Posterior cingulate gyrus (tissue), 11 donors: ENCODE measurements around the gene MB.

Experiments
- DNase-seq, 10 donors: peaks; one replicate each; pipeline versions ENCODE4 v3.0.0 to v3.0.0-alpha.2; 2020 to 2021; ENCODE audit warnings: mixed read lengths in 3 of 10
- intact Hi-C: fragments of 100-400 bp; cut with DNase I; formaldehyde crosslinking; loops from one replicate; pipeline ENCODE4 v1.15.1; 2023

Gene MB

GRCh38 chr22:35638410-35638809 is 21.3 kb upstream of the MB start:
- DNase-seq: peak in 5 of 10 donors; percentile 16 to 89 (median 50)
- intact Hi-C loops: no loop called here

GRCh38 chr22:35638001-35638400 is 20.9 kb upstream of the MB start:
- intact Hi-C loops: no loop called here
- DNase-seq: no peak

- intact Hi-C loops: no loop called here
- no peak for DNase-seq
Observed at GRCh38 chr22:35637254-35637653, 20.1 kb upstream of the MB start.

GRCh38 chr22:35634943-35635540 is 17.9 kb upstream of the MB start:
- DNase-seq: no peak
- intact Hi-C loops: no loop called here

GRCh38 chr22:35634015-35634414 is 16.9 kb upstream of the MB start:
- no peak for DNase-seq
- intact Hi-C loops: no loop called here

GRCh38 chr22:35633520-35633919 is 16.4 kb upstream of the MB start:
- intact Hi-C loops: no loop called here
- DNase-seq: no peak

GRCh38 chr22:35632935-35633334 is 15.8 kb upstream of the MB start:
- intact Hi-C loops: no loop called here

GRCh38 chr22:35631597-35631996 is 14.5 kb upstream of the MB start:
- intact Hi-C loops: no loop called here
- DNase-seq: peak in 2 of 10 donors; percentile 34 to 68

More at GRCh38 chr22:35632935-35633334, 15.8 kb upstream of the MB start:
- no peak for DNase-seq

- intact Hi-C loops: no loop called here
- DNase-seq: peak in 2 of 10 donors; percentile 50 to 70
Observed at GRCh38 chr22:35630891-35631290, 13.8 kb upstream of the MB start.

- intact Hi-C loops: no loop called here
- peak in 2 of 10 donors; percentile 33 to 35 for DNase-seq
Observed at GRCh38 chr22:35630387-35630793, 13.3 kb upstream of the MB start.

- intact Hi-C loops: loop anchor here (5.0 kb wide), 1 partner anchor 493 kb away; no protein-coding TSS in a partner anchor
- DNase-seq: peak in 2 of 10 donors; percentile 43 to 71
Observed at GRCh38 chr22:35629406-35630216, 12.5 kb upstream of the MB start.

GRCh38 chr22:35628732-35629131 is 11.6 kb upstream of the MB start:
- intact Hi-C loops: loop anchor here (5.0 kb wide), 1 partner anchor 494 kb away; no protein-coding TSS in a partner anchor
- DNase-seq: peak in 2 of 10 donors; percentile 24 to 35

- peak in 9 of 10 donors; percentile 34 to 93 (median 59) for DNase-seq
Observed at GRCh38 chr22:35627267-35628041, 10.3 kb upstream of the MB start.

GRCh38 chr22:35625763-35626432 is 8.8 kb upstream of the MB start:
- intact Hi-C loops: loop anchor here (2.0 to 5.0 kb wide), 2 partner anchors 295 to 496 kb away; no protein-coding TSS in a partner anchor
- DNase-seq: peak in 2 of 10 donors; percentile 19 to 32

More at GRCh38 chr22:35627267-35628041, 10.3 kb upstream of the MB start:
- intact Hi-C loops: loop anchor here (2.0 to 5.0 kb wide), 2 partner anchors 293 to 495 kb away; no protein-coding TSS in a partner anchor

- intact Hi-C loops: no loop called here
Observed at GRCh38 chr22:35624547-35624946, 7.4 kb upstream of the MB start.

GRCh38 chr22:35623885-35624284 is 6.8 kb upstream of the MB start:
- peak in 1 of 10 donors; percentile 34 for DNase-seq
- intact Hi-C loops: loop anchor here (1.0 to 2.0 kb wide), 2 partner anchors 193 to 273 kb away; no protein-coding TSS in a partner anchor

More at GRCh38 chr22:35624547-35624946, 7.4 kb upstream of the MB start:
- DNase-seq: peak in 2 of 10 donors; percentile 21 to 75

- intact Hi-C loops: loop anchor here (2.0 kb wide), 1 partner anchor 272 kb away; no protein-coding TSS in a partner anchor
- DNase-seq: peak in 4 of 10 donors; percentile 30 to 76 (median 68)
Observed at GRCh38 chr22:35622191-35622913, 5.2 kb upstream of the MB start.

- intact Hi-C loops: no loop called here
Observed at GRCh38 chr22:35621451-35621850, 4.3 kb upstream of the MB start.

GRCh38 chr22:35620624-35621251 is 3.6 kb upstream of the MB start:
- DNase-seq: peak in 2 of 10 donors; percentile 38 to 49
- intact Hi-C loops: no loop called here

More at GRCh38 chr22:35621451-35621850, 4.3 kb upstream of the MB start:
- DNase-seq: peak in 2 of 10 donors; percentile 17 to 49
